Adrenal gland (tissue), 5 donors: ENCODE measurements around the gene MAZ.

Source experiments
- POLR2A ChIP-seq, 2 donors: fragments of 450-650 bp; IDR thresholded peaks; one replicate each; pipeline ENCODE4 v1.6.1; 2017; ENCODE audit warnings: antibody characterized with exemption in 2 of 2, mild to moderate bottlenecking in 2 of 2, moderate library complexity in 1 of 2
- TF ChIP-seq, protein P1 (sequence below), 6 experiments: fragments of 450-650 bp in 4 of 6; fragments of 200-600 bp in 2 of 6; sonication (generic) in 1 of 6; IDR thresholded peaks; 1 replicate in 5 of 6; 2 replicates in 1 of 6; pipeline versions ENCODE4 v1.5.1 to v1.8.0; 2016 to 2021; ENCODE audit warnings: antibody characterized with exemption in 6 of 6, mild to moderate bottlenecking in 2 of 6, moderate library complexity in 1 of 6
- donor health status: DM: no; HTN: no; CAD: no.

GRCh38 chr16:29812754-29813643 is 6.7 kb downstream of the MAZ start:
- TF ChIP-seq, protein P1, sequence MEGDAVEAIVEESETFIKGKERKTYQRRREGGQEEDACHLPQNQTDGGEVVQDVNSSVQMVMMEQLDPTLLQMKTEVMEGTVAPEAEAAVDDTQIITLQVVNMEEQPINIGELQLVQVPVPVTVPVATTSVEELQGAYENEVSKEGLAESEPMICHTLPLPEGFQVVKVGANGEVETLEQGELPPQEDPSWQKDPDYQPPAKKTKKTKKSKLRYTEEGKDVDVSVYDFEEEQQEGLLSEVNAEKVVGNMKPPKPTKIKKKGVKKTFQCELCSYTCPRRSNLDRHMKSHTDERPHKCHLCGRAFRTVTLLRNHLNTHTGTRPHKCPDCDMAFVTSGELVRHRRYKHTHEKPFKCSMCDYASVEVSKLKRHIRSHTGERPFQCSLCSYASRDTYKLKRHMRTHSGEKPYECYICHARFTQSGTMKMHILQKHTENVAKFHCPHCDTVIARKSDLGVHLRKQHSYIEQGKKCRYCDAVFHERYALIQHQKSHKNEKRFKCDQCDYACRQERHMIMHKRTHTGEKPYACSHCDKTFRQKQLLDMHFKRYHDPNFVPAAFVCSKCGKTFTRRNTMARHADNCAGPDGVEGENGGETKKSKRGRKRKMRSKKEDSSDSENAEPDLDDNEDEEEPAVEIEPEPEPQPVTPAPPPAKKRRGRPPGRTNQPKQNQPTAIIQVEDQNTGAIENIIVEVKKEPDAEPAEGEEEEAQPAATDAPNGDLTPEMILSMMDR (IDR thresholded peaks at IDR 0.05), result no peak
- no peak for TF ChIP-seq POLR2A (IDR thresholded peaks at IDR 0.05)
